ENCODE measurements around the gene TTC27.

The TTC27 gene

GRCh38 chr2:32696439-32696838 lies 68.6 kb downstream of the TTC27 start:
- no peak for DNase-seq (ENCODE audit: extremely low spot score)
- POLR2A ChIA-PET, result no interaction called here
- TF ChIP-seq ARNT (IDR thresholded peaks at IDR 0.05) (no peak), TARDBP (IDR thresholded peaks at IDR 0.05) (no peak), LEF1 (IDR thresholded peaks at IDR 0.05; ENCODE audit: borderline replicate concordance) (no peak), CTBP1 (IDR thresholded peaks at IDR 0.05; ENCODE audit: borderline replicate concordance) (no peak), FOXK2 (IDR thresholded peaks at IDR 0.05) (no peak), FOXA1 (IDR thresholded peaks at IDR 0.05) (no peak), ELF4 (IDR thresholded peaks at IDR 0.05) (no peak), FOXM1 (IDR thresholded peaks at IDR 0.05; ENCODE audit: borderline replicate concordance) (no peak), SUZ12 (IDR thresholded peaks at IDR 0.05) (no peak), BHLHE40 (IDR thresholded peaks at IDR 0.05; ENCODE audit: borderline replicate concordance) (no peak), ZNF384 (IDR thresholded peaks at IDR 0.05) (no peak), SP1 (IDR thresholded peaks at IDR 0.05) (no peak), NFRKB (IDR thresholded peaks at IDR 0.05) (no peak), L3MBTL2 (conservative IDR thresholded peaks at IDR 0.05) (no peak)
- TF ChIP-seq, protein P1, sequence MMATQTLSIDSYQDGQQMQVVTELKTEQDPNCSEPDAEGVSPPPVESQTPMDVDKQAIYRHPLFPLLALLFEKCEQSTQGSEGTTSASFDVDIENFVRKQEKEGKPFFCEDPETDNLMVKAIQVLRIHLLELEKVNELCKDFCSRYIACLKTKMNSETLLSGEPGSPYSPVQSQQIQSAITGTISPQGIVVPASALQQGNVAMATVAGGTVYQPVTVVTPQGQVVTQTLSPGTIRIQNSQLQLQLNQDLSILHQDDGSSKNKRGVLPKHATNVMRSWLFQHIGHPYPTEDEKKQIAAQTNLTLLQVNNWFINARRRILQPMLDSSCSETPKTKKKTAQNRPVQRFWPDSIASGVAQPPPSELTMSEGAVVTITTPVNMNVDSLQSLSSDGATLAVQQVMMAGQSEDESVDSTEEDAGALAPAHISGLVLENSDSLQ (IDR thresholded peaks at IDR 0.05), result no peak
- CTCF ChIA-PET, result no interaction called here

GRCh38 chr2:32697156-32697555 lies 69.3 kb downstream of the TTC27 start:
- no peak for DNase-seq (ENCODE audit: extremely low spot score)
- POLR2A ChIA-PET, result no interaction called here
- TF ChIP-seq ARNT (IDR thresholded peaks at IDR 0.05), result no peak
- no peak for TF ChIP-seq FOXM1 (IDR thresholded peaks at IDR 0.05; ENCODE audit: borderline replicate concordance)
- TF ChIP-seq L3MBTL2 (conservative IDR thresholded peaks at IDR 0.05), result no peak
- no peak for TF ChIP-seq ZNF384 (IDR thresholded peaks at IDR 0.05)
- TF ChIP-seq BHLHE40 (IDR thresholded peaks at IDR 0.05; ENCODE audit: borderline replicate concordance), result no peak
- no peak for TF ChIP-seq ELF4 (IDR thresholded peaks at IDR 0.05)
- TF ChIP-seq CTBP1 (IDR thresholded peaks at IDR 0.05; ENCODE audit: borderline replicate concordance), result no peak
- TF ChIP-seq TARDBP (IDR thresholded peaks at IDR 0.05), result no peak
- no peak for TF ChIP-seq FOXK2 (IDR thresholded peaks at IDR 0.05)
- no peak for TF ChIP-seq NFRKB (IDR thresholded peaks at IDR 0.05)
- no peak for TF ChIP-seq LEF1 (IDR thresholded peaks at IDR 0.05; ENCODE audit: borderline replicate concordance)
- CTCF ChIA-PET, result no interaction called here

DNA sequence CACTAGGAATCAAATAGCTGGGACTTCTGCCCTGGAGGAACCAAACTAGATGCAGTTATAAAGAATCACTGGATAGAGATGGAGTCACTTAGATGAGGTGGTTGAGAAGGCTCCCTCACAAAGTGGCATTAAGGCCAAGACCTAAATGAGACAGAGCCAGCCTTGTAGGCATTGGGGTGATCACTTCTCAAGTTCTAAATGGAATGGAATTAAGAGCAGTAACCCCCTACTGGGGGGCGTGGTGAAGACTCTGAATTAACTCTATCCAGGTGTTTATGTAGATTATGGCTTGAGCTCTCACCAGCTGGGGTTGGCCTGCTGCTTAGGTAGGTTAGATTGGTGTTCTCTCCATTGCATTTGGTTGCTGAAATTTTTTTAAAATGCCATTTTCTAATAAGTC lies 71.3 kb downstream of the TTC27 start:
- DNase-seq (ENCODE audit: extremely low spot score), result no peak
- POLR2A ChIA-PET, result no interaction called here
- TF ChIP-seq BHLHE40 (IDR thresholded peaks at IDR 0.05; ENCODE audit: borderline replicate concordance), result no peak
- TF ChIP-seq FOXK2 (IDR thresholded peaks at IDR 0.05), result no peak
- no peak for TF ChIP-seq SP1 (IDR thresholded peaks at IDR 0.05)
- TF ChIP-seq, protein P1 (IDR thresholded peaks at IDR 0.05), result no peak
- TF ChIP-seq NFRKB (IDR thresholded peaks at IDR 0.05), result no peak
- TF ChIP-seq ZNF384 (IDR thresholded peaks at IDR 0.05), result no peak
- CTCF ChIA-PET, result no interaction called here

GRCh38 chr2:32701806-32702205 lies 74.0 kb downstream of the TTC27 start:
- TF ChIP-seq TARDBP (IDR thresholded peaks at IDR 0.05) (no peak), LEF1 (IDR thresholded peaks at IDR 0.05; ENCODE audit: borderline replicate concordance) (no peak), ELF4 (IDR thresholded peaks at IDR 0.05) (no peak), FOXM1 (IDR thresholded peaks at IDR 0.05; ENCODE audit: borderline replicate concordance) (no peak), ARNT (IDR thresholded peaks at IDR 0.05) (no peak), BHLHE40 (IDR thresholded peaks at IDR 0.05; ENCODE audit: borderline replicate concordance) (no peak)
- DNase-seq (ENCODE audit: extremely low spot score), result no peak
- POLR2A ChIA-PET, result no interaction called here
- CTCF ChIA-PET, result no interaction called here

GRCh38 chr2:32702303-32703064 lies 74.6 kb downstream of the TTC27 start:
- TF ChIP-seq SP1 (IDR thresholded peaks at IDR 0.05) (no peak), BHLHE40 (IDR thresholded peaks at IDR 0.05; ENCODE audit: borderline replicate concordance) (no peak), HDGF (IDR thresholded peaks at IDR 0.05; ENCODE audit: borderline replicate concordance) (no peak), FOXM1 (IDR thresholded peaks at IDR 0.05; ENCODE audit: borderline replicate concordance) (no peak), NFRKB (IDR thresholded peaks at IDR 0.05) (no peak), ZNF384 (IDR thresholded peaks at IDR 0.05) (no peak), TARDBP (IDR thresholded peaks at IDR 0.05) (no peak), ARNT (IDR thresholded peaks at IDR 0.05) (no peak), L3MBTL2 (conservative IDR thresholded peaks at IDR 0.05) (no peak), SUZ12 (IDR thresholded peaks at IDR 0.05) (no peak), FOXA1 (IDR thresholded peaks at IDR 0.05) (no peak), CTBP1 (IDR thresholded peaks at IDR 0.05; ENCODE audit: borderline replicate concordance) (no peak), FOXK2 (IDR thresholded peaks at IDR 0.05) (no peak), LEF1 (IDR thresholded peaks at IDR 0.05; ENCODE audit: borderline replicate concordance) (no peak), ELF4 (IDR thresholded peaks at IDR 0.05) (no peak)
- TF ChIP-seq, protein P1 (IDR thresholded peaks at IDR 0.05), result no peak
- ChIA-PET POLR2A (no interaction called here), CTCF (no interaction called here)
- no peak for DNase-seq (ENCODE audit: extremely low spot score)

GRCh38 chr2:32706815-32707579 lies 79.1 kb downstream of the TTC27 start:
- CTCF ChIA-PET, result interaction anchor here (0.6 kb wide), 1 partner anchor 672 kb away, joined by 4 read pairs; no protein-coding TSS in a partner anchor
- no peak for DNase-seq (ENCODE audit: extremely low spot score)
- POLR2A ChIA-PET, result no interaction called here
- TF ChIP-seq SUZ12 (IDR thresholded peaks at IDR 0.05) (no peak), FOXK2 (IDR thresholded peaks at IDR 0.05) (no peak), HDGF (IDR thresholded peaks at IDR 0.05; ENCODE audit: borderline replicate concordance) (no peak), ELF4 (IDR thresholded peaks at IDR 0.05) (no peak), L3MBTL2 (conservative IDR thresholded peaks at IDR 0.05) (no peak), ARNT (IDR thresholded peaks at IDR 0.05) (no peak), ZNF384 (IDR thresholded peaks at IDR 0.05) (no peak), NFRKB (IDR thresholded peaks at IDR 0.05) (no peak), CTBP1 (IDR thresholded peaks at IDR 0.05; ENCODE audit: borderline replicate concordance) (no peak), FOXA1 (IDR thresholded peaks at IDR 0.05) (no peak)
- TF ChIP-seq, protein P1 (IDR thresholded peaks at IDR 0.05), result no peak

All from HEK293T (cell line).